ENCODE data around the gene ZNF837. TPM values are rescaled to one million over a fixed set of nuclear protein-coding genes. Genes with fewer than 3 reads are reported as not detected.

Gene ZNF837
- total RNA-seq, 6 donors from 2014 or later, result 1.8 to 9.4 (median 3.7) TPM

GRCh38 chr19:58416604-58417003, 35.8 kb upstream of the ZNF837 start:
- Histone ChIP-seq H3K27me3 (no peaks in the 10 kb centered on the region), H3K27ac (no peak overlapping the region), H3K9me3 (peaks cover 0 to 5% (median 0%) of the 10 kb centered on the region in 4 donors), H3K4me1 (no peaks in the 10 kb centered on the region), H3K4me3 (no peak overlapping the region), H3K36me3 (peaks cover 8 to 50% (median 39%) of the 10 kb centered on the region in 4 donors)
- DNase-seq (no peak), ATAC-seq (ENCODE audit: low FRiP score in 2 of 2) (no peak)
- TF ChIP-seq, protein P1, sequence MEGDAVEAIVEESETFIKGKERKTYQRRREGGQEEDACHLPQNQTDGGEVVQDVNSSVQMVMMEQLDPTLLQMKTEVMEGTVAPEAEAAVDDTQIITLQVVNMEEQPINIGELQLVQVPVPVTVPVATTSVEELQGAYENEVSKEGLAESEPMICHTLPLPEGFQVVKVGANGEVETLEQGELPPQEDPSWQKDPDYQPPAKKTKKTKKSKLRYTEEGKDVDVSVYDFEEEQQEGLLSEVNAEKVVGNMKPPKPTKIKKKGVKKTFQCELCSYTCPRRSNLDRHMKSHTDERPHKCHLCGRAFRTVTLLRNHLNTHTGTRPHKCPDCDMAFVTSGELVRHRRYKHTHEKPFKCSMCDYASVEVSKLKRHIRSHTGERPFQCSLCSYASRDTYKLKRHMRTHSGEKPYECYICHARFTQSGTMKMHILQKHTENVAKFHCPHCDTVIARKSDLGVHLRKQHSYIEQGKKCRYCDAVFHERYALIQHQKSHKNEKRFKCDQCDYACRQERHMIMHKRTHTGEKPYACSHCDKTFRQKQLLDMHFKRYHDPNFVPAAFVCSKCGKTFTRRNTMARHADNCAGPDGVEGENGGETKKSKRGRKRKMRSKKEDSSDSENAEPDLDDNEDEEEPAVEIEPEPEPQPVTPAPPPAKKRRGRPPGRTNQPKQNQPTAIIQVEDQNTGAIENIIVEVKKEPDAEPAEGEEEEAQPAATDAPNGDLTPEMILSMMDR (IDR thresholded peaks at IDR 0.05), result no peak
- TF ChIP-seq POLR2AphosphoS5 (IDR thresholded peaks at IDR 0.05) (no peak), EP300 (IDR thresholded peaks at IDR 0.05) (no peak), POLR2A (IDR thresholded peaks at IDR 0.05) (no peak)
- 95 to 100% methylated on average over 5 of the region's 5 CpGs for WGBS, 2 donors

DNA sequence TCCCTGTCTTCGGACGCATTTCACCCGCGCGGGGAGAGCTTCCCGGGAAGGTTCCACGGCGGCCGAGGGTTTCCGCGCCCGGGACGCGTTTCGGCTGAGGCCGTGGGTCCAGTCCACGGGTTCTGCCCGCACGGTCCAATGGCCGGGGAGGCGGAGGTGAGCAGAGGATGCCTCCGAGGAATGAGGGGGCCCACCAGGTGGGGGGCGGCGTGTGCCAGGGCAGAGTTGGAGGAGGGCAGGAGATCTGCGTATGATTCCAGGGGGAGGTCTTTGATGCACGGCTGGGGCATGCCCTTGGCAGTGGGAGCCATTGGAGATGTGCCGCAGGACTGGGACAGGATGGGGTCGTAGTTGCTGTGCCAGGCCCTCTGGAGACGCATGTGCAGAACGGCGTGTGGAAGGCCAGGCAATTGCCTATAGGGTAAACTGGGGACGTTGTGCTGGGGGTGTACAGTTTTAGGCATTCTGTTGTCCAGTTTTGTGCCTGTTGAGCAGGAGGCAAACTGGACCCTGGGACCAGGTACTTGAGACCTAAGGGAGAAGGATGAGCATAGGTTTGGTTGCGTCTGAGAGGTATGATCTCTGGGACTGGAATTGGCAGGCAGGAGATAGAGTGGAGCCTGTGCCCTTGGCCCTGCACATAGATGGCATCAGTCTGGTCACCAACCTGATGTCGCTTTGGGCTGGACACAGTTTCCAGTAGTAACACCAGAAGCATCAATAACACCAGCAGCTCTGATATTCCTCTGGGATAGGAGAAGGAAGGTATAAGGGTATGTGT, 28.4 kb upstream of the ZNF837 start:
- DNase-seq (no peak), ATAC-seq (ENCODE audit: low FRiP score in 2 of 2) (peak; percentile 13 to 21)
- no peaks in the 10 kb centered on the region for H3K27me3 ChIP-seq
- peak overlapping the region; percentile 75 to 94 (median 82) for H3K4me3 ChIP-seq
- WGBS, 2 donors, result 6% methylated on average over 20 to 34 of the region's 34 CpGs
- no peak for TF ChIP-seq POLR2A (IDR thresholded peaks at IDR 0.05)
- TF ChIP-seq, protein P1 (IDR thresholded peaks at IDR 0.05), result no peak
- TF ChIP-seq EP300 (IDR thresholded peaks at IDR 0.05), result no peak
- TF ChIP-seq POLR2AphosphoS5 (IDR thresholded peaks at IDR 0.05), result no peak
- peak overlapping the region; percentile 78 to 93 (median 90) for H3K27ac ChIP-seq
- H3K4me1 ChIP-seq, result peaks cover 20 to 29% (median 22%) of the 10 kb centered on the region in 4 donors
- H3K36me3 ChIP-seq, result no peaks in the 10 kb centered on the region
- no peaks in the 10 kb centered on the region for H3K9me3 ChIP-seq

DNA sequence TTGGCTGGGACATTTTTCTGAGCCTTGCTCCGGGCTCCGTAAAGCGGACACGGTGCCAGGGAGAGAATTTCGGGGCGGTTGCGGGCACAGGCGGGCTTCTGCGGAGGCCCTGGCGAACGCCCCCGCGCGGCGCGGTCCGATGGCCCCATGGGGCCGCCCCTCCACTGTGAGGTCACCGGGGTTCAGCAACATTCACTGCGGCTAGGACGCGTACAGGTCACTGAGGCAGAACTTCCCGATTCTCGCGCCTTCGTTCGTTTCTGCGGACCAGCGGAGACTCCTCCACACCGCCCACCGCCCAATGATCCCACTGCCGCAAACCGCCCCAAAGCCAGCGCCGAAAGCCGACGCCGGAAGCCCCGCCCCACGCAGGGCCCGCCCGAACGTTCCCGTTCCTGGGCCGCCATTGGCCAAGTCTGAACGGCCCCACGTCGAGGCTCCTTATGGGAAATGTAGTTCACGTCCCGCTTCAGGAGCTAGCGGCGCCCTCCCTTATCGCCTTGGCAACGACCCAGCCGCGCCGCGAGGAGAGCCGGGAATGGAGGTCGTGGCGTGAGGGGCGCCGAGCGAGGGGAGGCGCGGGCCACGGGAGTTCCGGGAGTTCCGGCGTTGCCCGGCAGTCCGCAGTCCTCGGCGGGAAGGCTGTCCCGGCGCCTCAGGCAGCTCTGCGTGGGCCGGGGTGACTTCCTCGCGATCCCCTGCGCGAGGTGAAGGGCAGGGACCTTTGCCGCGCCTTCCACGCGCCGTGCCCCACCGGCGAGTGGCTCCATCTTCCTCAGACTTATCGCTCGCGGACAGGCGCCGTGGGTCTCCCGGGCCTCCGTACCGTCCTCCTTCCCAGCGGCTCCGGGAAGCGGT, 27.6 kb upstream of the ZNF837 start, which contains the start of gene ZNF584:
Gene ZNF584 (plus strand): TSS at position 498 of the 858 bp plus-strand sequence. CDS start 499 bp downstream, outside the sequence.
- Histone ChIP-seq H3K36me3 (no peaks in the 10 kb centered on the region), H3K27ac (peak within 1 kb of the TSS; percentile 78 to 93 (median 90)), H3K9me3 (no peaks in the 10 kb centered on the region), H3K4me1 (peaks cover 20 to 29% (median 22%) of the 10 kb centered on the region in 4 donors), H3K27me3 (no peaks in the 10 kb centered on the region), H3K4me3 (peak within 1 kb of the TSS; percentile 75 to 94 (median 82))
- peak; percentile 97 to 99 for ATAC-seq (ENCODE audit: low FRiP score in 2 of 2)
- TF ChIP-seq, protein P1 (IDR thresholded peaks at IDR 0.05), result peak in 2 of 6 experiments; percentile 8 to 14
- TF ChIP-seq POLR2AphosphoS5 (IDR thresholded peaks at IDR 0.05), result peak; percentile 84 to 88
- no peak for TF ChIP-seq EP300 (IDR thresholded peaks at IDR 0.05)
- TF ChIP-seq POLR2A (IDR thresholded peaks at IDR 0.05), result peak in 3 of 4 donors; percentile 47 to 91 (median 91)
- WGBS, 2 donors, result 0 to 1% methylated on average over 48 to 69 of the region's 100 CpGs
- peak; percentile 96 to 99 for DNase-seq

GRCh38 chr19:58407658-58408151, 26.9 kb upstream of the ZNF837 start:
- Histone ChIP-seq H3K27me3 (no peaks in the 10 kb centered on the region), H3K36me3 (no peaks in the 10 kb centered on the region), H3K27ac (peak overlapping the region; percentile 78 to 93 (median 90)), H3K4me3 (peak overlapping the region; percentile 75 to 94 (median 82)), H3K9me3 (no peaks in the 10 kb centered on the region), H3K4me1 (peaks cover 20 to 29% (median 22%) of the 10 kb centered on the region in 4 donors)
- peak; percentile 2 to 28 for ATAC-seq (ENCODE audit: low FRiP score in 2 of 2)
- TF ChIP-seq POLR2A (IDR thresholded peaks at IDR 0.05) (no peak), POLR2AphosphoS5 (IDR thresholded peaks at IDR 0.05) (no peak), EP300 (IDR thresholded peaks at IDR 0.05) (no peak)
- TF ChIP-seq, protein P1 (IDR thresholded peaks at IDR 0.05), result no peak
- 20 to 23% methylated on average over 18 to 22 of the region's 22 CpGs for WGBS, 2 donors
- no peak for DNase-seq

All from upper lobe of left lung (tissue), 6 donors.